Measurements from ENCODE around the gene MN1.
A peak's percentile ranks its signal among the peaks of the same experiment; 100 is the strongest.

MN1 gene

DNA sequence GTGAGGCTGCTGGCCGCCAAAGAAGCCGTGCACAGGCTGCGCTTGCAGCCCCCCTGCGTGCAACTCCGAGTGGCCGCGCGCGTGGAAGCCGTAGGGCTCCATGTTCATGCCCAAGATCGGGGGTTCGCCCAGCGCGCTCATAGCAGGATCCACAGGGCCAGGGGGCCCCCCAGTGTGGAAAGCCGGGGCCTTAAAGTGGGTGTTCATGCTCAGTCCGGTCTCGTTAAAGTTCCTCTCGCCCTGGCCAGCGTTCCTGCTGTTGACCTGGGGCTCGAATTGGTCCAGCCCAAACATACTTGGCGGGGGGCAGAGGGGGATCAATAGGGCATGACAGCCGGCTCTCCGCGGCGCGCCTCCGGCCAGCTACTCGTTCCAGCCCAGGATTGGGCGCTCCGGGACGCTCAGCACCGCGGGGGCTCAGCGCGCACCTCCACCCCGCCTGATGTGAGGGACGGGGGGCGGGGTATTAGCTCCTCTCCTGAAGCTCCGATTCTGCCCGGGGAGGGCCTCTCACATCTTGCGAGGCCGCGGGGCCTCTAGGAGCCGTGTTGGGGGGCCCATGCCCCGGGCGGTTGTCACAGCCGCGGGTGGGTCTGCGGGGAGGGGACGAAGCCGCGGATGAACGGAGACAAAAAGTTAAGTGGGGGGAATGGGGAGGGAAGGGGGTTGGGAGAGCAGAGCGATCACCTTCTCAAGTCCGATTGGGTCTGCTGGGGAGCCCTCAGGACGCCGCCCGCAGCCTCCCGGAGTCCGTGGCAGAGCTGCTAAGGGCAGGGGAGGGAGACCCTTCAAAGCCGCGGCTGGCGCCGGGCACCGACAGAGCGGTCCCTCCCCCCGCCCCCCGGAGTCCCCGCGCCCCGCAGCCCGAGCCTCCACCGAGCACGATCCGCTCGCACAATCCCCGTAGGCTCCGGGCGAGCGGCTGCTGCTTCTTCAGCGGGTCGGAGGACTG is 1.0 kb downstream of the MN1 start:
- FAIRE-seq (peak; percentile 87), DNase-seq (ENCODE audit: low spot score) (peak; percentile 81)

DNA sequence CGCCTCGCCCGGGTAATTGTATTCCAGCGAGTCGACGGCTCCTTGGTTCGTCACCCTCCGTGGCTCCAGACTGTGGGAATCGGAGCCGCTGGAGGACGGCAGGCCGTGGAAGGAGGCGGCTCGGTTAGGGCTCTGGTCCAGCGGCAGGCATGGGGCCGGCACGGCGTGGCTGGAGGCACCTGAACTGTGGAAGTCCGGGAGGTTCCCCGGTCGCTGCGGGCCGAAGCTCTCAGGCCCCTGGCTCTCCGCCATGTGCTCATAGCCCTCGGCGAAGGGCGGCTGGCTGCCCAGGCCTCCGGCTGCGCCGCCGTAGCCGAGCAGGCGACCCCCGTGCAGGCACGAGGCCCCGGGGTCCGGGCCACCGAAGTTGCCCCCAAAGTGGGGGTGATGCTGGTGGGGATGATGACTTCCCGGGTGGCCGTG is 1.7 kb downstream of the MN1 start:
- DNase-seq (ENCODE audit: low spot score): no peak

DNA sequence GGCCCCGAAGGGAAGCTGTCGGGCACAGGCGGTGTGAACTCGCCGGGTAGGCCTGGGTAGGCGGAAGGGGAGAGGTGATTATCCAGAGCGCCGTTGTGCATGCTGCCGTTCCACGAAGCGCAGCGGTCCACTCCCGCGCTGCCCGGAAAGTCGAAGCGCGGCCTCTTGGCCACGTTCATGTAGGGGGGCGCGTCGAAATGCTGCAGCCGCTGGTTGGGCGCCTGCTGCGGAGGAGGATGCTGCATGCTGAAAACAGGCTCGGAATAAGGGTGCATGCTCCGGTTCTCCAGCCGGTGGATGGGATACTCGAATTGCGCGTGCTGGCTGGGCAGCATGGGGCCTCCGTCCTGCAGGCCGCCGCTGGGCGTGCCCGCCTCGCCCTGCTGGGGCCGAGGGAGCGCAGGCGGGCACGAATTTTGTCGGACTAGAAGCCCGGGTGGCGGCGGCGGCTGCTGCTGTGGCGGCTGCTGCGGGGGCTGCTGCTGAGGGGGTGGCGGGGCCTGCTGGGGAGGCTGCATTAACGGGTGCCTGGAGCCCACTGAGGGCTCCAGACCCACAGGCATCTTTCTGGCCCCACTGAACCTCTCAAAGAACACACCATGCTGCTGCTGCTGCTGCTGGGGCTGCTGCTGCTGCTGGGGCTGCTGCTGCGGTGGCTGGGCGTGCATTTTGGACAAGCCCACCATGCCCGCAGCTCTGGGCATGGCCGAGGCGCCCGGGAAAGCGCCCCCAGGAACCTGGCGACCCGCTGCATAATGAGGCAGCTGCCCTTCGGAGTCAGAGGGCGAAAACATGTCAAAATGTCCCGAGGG is 2.3 kb downstream of the MN1 start:
- no peak for DNase-seq (ENCODE audit: low spot score)
- FAIRE-seq: peak; percentile 85

More for the DNA sequence above, 1.7 kb downstream of the MN1 start:
- FAIRE-seq: no peak

DNA sequence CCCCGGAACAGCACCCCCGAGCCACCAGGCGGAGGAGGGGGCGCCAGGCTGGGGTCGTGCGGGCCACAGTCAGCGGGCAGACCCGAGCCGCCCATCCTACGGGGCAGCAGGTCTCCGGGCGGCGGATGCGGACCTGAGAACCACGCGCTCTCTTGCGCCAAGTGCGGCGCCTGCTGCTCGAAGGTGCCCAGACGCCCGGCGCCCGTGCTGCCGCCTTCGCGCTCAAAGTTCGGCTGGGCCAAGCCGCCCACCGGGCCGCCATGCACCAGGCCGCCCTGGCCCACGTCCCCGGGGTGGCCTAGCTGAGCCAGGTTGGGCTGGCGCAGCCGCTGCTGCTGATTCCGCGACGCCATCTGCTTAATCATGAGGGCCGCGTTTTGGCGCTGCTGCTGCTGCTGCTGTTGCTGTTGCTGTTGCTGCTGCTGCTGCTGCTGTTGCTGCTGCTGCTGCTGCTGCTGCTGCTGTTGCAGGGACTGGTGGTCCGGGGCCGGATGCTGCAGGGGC is 3.0 kb downstream of the MN1 start:
- FAIRE-seq: no peak
- no peak for DNase-seq (ENCODE audit: low spot score)

DNA sequence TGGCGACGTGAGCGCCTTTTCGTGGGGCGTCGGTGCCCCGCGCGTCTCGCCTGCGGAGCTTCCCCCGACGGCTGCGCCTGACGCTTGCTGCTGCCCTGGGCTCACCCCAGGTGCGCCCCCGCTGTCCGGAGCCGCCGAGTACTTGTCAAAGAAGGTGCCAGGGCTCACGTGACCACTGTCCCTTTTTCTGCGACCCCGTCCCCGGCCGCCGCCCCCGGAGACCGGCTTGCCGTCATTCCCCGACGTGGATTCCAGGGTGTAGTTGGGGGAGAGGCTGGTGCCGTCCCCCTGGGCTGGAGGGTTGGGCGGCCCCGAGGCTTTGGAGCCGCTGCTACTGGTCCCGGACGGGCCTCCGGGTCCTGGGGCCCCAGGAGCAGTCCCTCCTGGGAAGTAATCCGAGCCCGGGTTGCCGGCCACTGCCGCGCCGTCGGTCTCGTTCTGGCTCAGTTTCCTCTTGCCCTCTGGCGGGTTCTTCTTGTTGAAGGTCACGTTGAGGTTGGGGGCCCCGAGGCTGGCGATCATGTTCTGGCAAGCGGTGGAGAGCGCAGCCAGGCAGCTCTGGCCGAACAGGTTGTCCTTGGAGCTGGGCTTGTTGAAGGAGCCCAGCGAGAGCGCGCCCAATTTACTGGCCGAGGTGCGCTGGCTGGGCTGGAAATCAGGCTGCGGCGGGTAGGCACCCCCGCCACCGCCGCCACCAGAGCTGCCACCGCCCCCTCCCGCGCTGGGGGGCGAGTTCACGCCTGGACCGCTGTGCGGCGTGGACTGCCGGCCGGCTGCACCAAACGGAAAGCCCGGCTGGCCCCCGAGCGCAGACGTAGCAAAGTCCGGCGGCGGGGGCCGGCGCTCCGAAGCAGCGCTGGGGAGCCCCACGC is 3.8 kb downstream of the MN1 start:
- FAIRE-seq: peak; percentile 13
- no peak for DNase-seq (ENCODE audit: low spot score)

DNA sequence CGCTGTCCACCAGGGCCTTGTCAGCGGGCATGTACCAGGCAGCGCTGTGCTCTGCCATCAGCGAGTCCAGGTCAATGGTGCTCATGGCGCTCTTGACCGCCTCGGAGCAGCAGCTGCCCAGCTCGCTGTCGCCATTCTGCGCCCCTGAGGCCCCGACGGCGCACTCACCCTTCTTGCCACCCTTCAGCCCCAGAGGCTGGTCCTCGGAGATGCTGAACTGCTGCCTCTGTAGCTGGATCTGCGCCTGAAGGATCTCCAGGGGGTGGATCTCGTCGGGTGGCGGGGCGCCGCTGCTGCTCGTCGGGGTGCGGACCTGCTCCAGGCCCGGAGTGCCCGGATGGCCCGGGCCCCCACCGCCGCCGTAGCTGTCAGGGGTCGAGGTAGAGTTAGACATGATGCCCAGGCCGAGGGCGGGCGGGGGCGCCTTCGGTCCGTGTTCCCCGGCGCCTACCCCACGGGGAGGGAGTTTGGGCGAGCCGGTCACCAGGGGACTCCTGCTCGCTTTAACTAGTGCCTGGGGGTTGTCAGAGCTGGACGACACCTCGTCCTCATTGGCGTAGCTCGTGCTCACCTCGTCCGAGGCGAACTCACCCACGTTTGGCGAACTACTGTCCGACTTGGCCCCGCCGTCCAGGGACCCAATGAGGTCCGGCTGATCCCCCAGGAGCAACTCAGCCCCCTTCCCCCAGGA is 4.6 kb downstream of the MN1 start:
- FAIRE-seq: peak; percentile 97

DNA sequence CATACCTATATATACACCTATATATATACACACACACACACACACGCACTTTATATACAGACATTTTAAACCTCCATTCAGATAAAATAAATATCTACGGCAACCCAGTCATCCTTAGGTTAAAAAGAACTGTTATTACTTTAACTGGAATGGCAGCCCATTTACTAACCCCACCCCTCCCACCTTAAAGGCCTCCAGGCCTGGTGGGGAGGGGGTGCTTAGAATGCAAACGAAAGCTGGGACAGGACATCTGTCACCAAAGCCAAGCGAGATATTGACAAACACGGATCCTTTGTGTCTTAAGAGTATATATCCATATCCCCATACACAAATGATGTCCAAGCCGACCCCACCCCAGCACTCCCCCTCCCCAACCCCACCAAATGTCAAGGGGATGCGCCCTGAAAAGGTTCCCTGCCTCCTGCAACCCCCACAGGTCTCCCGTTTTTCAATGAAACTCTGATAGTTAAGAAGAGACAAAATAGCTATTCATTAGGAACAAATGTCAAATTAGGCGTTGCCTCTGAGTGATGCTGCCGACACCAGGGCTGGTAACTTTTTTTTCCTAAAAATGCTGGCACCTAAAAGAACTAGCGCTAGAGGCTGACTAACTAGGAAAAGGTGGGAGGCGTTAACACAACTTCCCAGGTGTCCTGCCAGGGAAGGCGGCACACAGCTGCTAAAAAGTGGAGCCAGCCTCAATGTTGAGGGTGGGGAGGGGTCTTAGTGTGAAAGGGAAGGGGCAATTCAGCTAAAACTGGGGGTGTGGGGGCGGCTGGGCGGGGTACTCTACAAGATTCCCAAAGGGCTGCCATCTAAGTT is 5.6 kb downstream of the MN1 start:
- FAIRE-seq: peak; percentile 81
- no peak for DNase-seq (ENCODE audit: low spot score)

More for the DNA sequence above, 4.6 kb downstream of the MN1 start:
- DNase-seq (ENCODE audit: low spot score): no peak

DNA sequence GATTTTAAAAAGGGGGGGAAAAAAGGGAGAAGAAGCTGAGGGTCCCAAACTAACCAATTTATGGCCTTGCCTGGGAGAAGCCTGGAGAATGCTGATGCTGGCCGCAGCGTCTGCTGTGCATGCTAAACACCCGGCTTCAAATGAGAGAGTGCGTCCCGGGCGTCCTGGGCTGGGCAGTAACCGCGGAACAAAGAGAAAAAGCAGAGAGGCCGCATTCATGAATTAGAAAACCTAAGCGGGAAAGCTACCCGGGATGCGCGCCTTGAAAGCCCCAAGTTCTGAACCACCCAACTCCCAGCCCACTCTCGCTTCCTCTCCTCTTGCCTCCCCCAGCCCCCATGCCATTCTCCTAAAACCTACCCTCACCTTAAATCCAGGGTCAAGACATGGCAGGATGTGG is 6.5 kb downstream of the MN1 start:
- FAIRE-seq: peak; percentile 74
- DNase-seq (ENCODE audit: low spot score): no peak

DNA sequence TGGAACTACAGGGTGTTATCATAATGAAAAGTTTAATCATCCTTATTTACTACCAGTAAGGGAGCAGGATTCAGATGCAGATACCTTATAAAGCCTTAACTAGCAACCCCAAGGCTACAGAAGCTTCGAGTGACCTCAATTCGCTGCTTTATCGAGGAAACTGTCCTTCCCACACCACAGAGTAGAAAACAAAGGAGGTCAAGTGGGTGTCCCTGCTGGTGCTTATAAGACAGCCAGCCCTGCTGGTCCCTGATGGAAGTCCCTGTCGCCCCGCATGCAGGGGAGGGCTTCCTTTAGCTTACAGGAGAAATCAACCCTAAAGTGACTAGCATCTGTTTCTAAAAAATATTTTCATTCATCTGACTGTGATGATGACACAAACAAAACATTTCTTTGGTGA is 7.3 kb downstream of the MN1 start:
- no peak for FAIRE-seq
- no peak for DNase-seq (ENCODE audit: low spot score)

DNA sequence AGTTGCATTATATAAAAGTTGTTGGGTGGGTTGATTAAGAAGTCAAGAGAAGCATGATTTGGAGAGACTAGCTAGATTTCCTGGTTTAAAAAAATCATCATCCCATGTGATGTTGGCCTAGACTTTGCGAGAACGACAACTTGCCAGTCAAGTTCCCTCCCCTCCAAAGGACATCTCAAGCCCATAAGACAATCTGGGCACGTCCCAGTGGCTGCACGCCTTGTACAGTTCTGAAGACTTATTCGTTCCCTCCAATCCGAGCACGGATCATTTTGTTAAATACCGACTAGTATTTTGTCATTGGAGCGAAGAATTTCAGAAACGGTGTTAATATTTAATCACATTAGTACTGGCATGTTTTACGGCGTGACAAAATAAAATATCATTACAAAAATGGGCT is 8.0 kb downstream of the MN1 start:
- no peak for DNase-seq (ENCODE audit: low spot score)
- peak; percentile 13 for FAIRE-seq

DNA sequence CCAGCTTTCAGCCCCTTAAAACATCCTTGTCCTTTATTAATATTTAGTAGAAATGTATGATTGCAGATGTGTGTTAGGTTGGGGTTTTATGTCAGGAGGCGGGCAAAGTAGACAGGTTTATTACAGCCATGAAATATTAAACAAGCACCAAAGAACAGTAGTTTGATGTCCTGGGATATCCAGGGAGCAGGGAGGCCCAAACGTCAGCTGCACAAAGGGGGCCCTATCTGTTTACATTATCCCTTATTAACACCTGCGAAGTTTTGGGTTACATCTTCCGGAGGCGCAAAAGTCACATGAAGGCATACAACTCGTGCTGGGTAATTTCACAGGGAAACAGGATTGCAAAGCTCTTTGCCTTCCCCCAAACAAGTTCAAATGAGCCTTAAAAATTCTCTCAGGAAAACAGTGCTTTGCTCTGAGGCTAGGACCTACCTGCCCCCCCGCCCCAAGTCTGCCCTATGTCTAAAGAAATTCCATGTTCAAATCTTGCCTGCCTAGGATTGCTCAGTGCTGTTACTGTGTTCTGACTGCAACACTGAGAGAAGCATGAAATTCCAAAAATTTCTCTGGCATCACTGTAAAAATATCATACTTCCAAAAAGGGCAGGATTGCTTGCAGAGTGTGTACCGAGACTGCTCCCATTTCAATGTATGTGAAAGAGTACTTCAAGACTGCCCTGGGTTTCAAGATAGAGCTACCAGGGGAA is 8.9 kb downstream of the MN1 start:
- DNase-seq (ENCODE audit: low spot score): no peak
- peak; percentile 69 for FAIRE-seq

DNA sequence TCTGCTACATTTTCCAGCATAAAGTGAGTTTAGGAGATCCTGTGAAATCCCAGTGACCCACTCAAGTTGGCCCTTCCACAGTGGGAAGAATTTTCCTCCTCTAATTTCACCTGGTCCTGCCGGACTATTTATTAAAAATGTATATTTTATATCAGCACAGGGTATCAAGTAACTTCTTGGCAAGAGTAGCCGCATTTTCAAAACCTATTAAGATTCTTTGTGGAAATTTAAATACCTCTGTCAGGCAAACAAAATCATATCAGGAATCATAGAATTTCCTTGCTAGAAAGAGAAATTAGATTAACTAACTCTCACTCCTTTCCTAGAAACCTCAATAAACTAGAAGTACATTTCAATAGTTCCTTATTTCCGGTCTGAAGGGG is 9.7 kb downstream of the MN1 start:
- DNase-seq (ENCODE audit: low spot score) (no peak), FAIRE-seq (no peak)

DNA sequence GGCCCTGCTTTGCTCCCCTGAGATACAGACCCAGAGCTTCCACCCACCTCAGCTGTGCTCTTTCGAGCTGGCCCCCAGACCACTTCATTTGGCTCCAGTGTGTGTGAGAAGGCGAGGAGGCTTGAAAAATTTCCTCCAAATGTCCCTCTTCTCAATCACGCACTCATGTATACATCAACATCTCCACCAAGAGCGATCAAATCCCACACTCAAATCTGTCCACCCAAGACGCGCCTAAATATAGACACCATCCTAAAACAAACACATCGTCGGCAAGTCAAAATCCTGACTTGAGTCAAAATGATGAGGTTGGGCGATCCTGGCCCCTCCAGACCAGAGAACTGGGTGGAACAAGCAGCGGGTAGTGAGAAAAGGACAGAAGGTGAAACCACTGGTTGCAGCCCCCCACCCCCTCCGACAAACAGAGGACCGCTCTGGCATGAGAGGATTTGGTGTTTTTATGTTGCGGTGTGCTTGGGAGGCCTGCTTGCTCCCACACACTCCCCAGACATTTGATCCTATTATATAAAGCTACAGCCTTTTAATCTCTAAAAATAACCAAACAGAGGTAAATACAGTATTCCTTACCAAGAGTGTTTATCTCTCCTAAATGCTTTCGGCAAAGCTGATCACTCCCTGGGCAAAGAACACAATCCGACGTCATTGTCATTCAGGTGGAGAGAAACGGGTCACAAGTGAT is 10.2 kb downstream of the MN1 start:
- DNase-seq (ENCODE audit: low spot score) (no peak), FAIRE-seq (peak; percentile 87)

DNA sequence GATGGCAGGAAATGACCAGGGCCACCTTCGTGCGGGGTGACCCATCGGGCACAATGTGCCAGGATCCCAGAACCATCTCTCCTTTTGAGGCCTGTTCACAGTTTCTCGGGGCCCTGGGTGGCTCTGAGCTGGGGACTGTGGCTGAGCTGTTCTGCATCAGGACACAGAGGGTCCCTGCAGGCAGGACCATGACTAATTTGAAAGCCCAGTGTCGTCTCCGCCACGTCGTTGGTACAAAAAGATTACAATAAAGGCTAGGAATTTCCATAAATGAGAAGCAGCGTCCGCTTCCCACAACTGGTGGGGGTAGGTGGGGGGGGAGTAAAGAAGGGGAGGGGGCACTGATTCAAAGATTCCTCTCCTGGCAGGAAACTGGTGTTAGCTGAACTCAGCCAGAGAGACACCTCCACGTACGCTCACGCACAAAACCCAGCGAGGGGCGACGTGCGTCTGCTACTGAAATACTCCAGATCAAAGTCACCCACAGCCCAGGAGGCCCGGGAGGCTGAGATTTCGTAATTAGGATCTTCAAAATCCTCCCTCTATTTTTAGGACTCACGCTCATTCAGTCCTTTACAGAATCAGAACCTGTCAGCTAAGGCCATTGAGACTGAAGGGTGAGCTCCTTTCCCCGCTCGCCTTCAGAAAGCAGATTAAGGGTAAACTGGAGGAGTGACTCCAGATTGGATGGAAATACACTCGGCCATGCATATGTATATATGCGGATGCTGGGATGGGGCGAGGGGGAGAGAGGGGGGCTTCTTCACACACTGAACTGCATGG is 11.0 kb downstream of the MN1 start:
- FAIRE-seq: no peak

DNA sequence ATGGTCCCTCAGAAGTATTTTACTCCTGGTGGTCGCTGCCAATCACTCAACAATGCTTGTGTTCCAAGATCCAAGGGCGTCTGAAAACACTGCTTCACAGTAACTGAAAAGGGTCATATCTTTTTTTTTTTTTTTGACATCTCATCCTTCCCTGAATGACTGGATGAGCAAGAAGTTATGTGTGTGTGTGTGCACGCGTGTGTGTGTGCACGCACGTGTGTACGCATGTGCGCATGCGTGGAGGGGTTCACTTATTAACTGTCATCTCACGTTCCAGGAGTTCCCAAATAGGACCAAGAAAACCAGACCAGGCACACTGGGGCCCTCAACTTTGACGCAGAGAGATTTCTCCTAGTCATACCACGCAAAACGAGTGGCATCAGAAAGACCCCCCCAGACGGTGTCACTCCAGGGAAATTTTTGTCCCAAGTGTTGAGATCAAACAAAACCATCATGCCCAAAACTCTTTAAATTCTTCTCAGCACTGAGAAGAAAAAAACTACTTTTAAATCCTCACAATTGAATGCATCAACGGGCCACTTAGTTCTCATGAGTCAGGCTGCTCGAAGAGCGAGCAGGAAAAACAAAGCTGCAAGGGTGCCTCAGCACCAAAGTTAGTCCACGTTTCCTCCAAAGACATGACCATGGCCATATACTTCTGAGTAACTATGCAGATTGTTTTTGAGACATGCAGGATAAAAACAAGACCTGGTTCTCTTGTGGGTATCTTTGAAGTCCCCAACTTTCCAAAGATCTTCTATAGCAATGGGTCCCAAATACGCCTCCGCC is 12.9 kb downstream of the MN1 start:
- FAIRE-seq: peak; percentile 84

More for the DNA sequence above, 11.0 kb downstream of the MN1 start:
- DNase-seq (ENCODE audit: low spot score): no peak

DNA sequence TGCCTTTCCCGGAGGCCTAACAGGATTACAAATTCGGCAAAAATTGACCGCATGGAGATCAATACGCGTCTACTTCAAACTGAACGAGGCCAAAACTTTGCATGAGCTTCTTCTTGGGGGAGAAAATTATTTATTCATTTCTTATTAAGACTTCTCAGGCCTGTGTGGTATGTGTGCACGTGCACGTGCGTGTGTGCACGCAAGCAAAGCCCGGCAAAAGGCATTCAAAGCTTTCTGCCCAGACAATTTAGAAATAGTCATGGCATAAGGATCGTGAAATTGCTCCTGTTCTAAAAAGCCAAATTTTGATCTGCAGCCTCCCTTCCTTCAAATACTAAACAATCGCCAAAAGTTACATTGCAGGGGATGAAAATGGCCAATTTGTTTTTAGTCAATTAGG is 14.6 kb downstream of the MN1 start:
- DNase-seq (ENCODE audit: low spot score): no peak
- no peak for FAIRE-seq

More for the DNA sequence above, 12.9 kb downstream of the MN1 start:
- no peak for DNase-seq (ENCODE audit: low spot score)

Measured in urothelium cell line (cell line).